CD14-positive monocyte (primary cell): Measurements from ENCODE around the gene SLC19A3. TPM values are rescaled to one million over a fixed set of nuclear protein-coding genes. Genes with fewer than 3 reads are reported as not detected.

ENCODE experiments used
- DNase-seq, 3 donors: peaks; one replicate each; pipeline ENCODE4 v3.0.0-alpha.2; 2011 to 2022
- H2AFZ ChIP-seq: 2 replicates; pipeline ENCODE4 v1.6.0; 2012; ENCODE audit warnings: mild to moderate bottlenecking, low read depth, low read length, inconsistent platforms; ENCODE audit not compliant: insufficient read depth, poor library complexity, severe bottlenecking
- H3K27ac ChIP-seq, 2 donors: 1 replicate in 1 of 2; 2 replicates in 1 of 2; pipeline ENCODE4 v1.5.1; 2012 to 2013; ENCODE audit warnings: low read length in 2 of 2, control low read depth in 1 of 2, inconsistent platforms in 1 of 2, low read depth in 1 of 2, mild to moderate bottlenecking in 1 of 2
- H3K27me3 ChIP-seq, 2 donors: one replicate each; pipeline versions ENCODE4 v1.6.0 to v1.6.1; 2011 to 2013; ENCODE audit warnings: low read length in 2 of 2; ENCODE audit not compliant: control insufficient read depth in 2 of 2, insufficient read depth in 2 of 2
- H3K36me3 ChIP-seq, 2 donors: replicated peaks in 1 of 2; 1 replicate in 1 of 2; 2 replicates in 1 of 2; pipeline versions ENCODE4 v1.5.1 to v1.6.1; 2012 to 2013; ENCODE audit warnings: low read length in 2 of 2, control low read depth in 1 of 2, inconsistent platforms in 1 of 2, mild to moderate bottlenecking in 1 of 2; ENCODE audit not compliant: insufficient read depth in 2 of 2, control insufficient read depth in 1 of 2
- H3K4me1 ChIP-seq, 2 donors: 1 replicate in 1 of 2; 2 replicates in 1 of 2; pipeline versions ENCODE4 v1.5.1 to v1.6.1; 2012 to 2013; ENCODE audit warnings: low read length in 2 of 2, control low read depth in 1 of 2, inconsistent platforms in 1 of 2, mild to moderate bottlenecking in 1 of 2, moderate library complexity in 1 of 2; ENCODE audit not compliant: insufficient read depth in 2 of 2, control insufficient read depth in 1 of 2
- H3K4me2 ChIP-seq: replicated peaks from 2 replicates; pipeline ENCODE3; 2012; ENCODE audit warnings: low read length, moderate library complexity, mild to moderate bottlenecking; ENCODE audit not compliant: poor library complexity, severe bottlenecking; ENCODE audit errors: extremely low read depth
- H3K4me3 ChIP-seq, 3 experiments: fragments of 200-600 bp in 1 of 3; sonication (generic) in 1 of 3; replicated peaks in 1 of 3; 1 replicate in 2 of 3; 2 replicates in 1 of 3; pipeline ENCODE4 v1.5.1; 2011 to 2013; ENCODE audit warnings: low read length in 3 of 3, mild to moderate bottlenecking in 3 of 3, control low read depth in 2 of 3, low read depth in 2 of 3, inconsistent platforms in 1 of 3, moderate library complexity in 1 of 3
- H3K79me2 ChIP-seq: 2 replicates; pipeline ENCODE4 v1.6.0; 2012; ENCODE audit warnings: mild to moderate bottlenecking, control low read depth, inconsistent platforms, low read length, moderate library complexity; ENCODE audit not compliant: insufficient read depth
- H3K9ac ChIP-seq: 2 replicates; pipeline ENCODE4 v1.6.0; 2017; ENCODE audit warnings: low read length, mild to moderate bottlenecking; ENCODE audit not compliant: insufficient read depth, poor library complexity, severe bottlenecking
- H3K9me3 ChIP-seq, 2 donors: replicated peaks in 1 of 2; 1 replicate in 1 of 2; 2 replicates in 1 of 2; pipeline versions ENCODE4 v1.5.1 to v1.6.1; 2012 to 2013; ENCODE audit warnings: low read length in 2 of 2, control low read depth in 1 of 2; ENCODE audit not compliant: control insufficient read depth in 1 of 2, insufficient read depth in 1 of 2
- H4K20me1 ChIP-seq: 2 replicates; pipeline ENCODE4 v1.6.0; 2012; ENCODE audit warnings: mild to moderate bottlenecking, low read length, control low read depth, moderate library complexity; ENCODE audit not compliant: insufficient read depth
- H3K27ac Mint-ChIP-seq, 7 donors: one replicate each; pipeline ENCODE4 v1.8.0; 2020; ENCODE audit warnings: mild to moderate bottlenecking in 7 of 7, mixed read lengths in 7 of 7, moderate library complexity in 6 of 7, inconsistent platforms in 2 of 7
- H3K27me3 Mint-ChIP-seq, 3 donors: one replicate each; pipeline ENCODE4 v1.8.0; 2021 to 2022; ENCODE audit warnings: low read depth in 3 of 3, mild to moderate bottlenecking in 3 of 3, mixed read lengths in 3 of 3, moderate library complexity in 3 of 3, inconsistent platforms in 1 of 3
- H3K36me3 Mint-ChIP-seq, 2 donors: one replicate each; pipeline ENCODE4 v1.8.0; 2020; ENCODE audit warnings: mixed read lengths in 2 of 2, inconsistent platforms in 1 of 2, mild to moderate bottlenecking in 1 of 2
- H3K4me1 Mint-ChIP-seq: one replicate; pipeline ENCODE4 v1.8.0; 2020; ENCODE audit warnings: mild to moderate bottlenecking, mixed read lengths
- H3K4me3 Mint-ChIP-seq, 2 donors: one replicate each; pipeline ENCODE4 v1.8.0; 2020; ENCODE audit warnings: mild to moderate bottlenecking in 2 of 2, mixed read lengths in 2 of 2, moderate library complexity in 1 of 2
- H3K9me3 Mint-ChIP-seq, 7 donors: one replicate each; pipeline ENCODE4 v1.8.0; 2020 to 2022; ENCODE audit warnings: mixed read lengths in 7 of 7, mild to moderate bottlenecking in 6 of 7, moderate library complexity in 6 of 7, inconsistent platforms in 2 of 7
- WGBS: methylation state at CpG from one replicate; pipeline ENCODE4 v1.1.5; 2013; ENCODE audit warnings: missing lambda C conversion rate; ENCODE audit not compliant: insufficient coverage; 5-methylcytosine and 5-hydroxymethylcytosine counted together
- intact Hi-C, 2 donors: fragments of 100-400 bp; cut with micrococcal nuclease; formaldehyde crosslinking; loops; one replicate each; pipeline versions ENCODE4 v1.15.0 to v1.15.1; 2023
- polyA plus RNA-seq, 3 donors: library from polyadenylated mRNA; depleted of rRNA in 1 of 3; unstranded in 2 of 3; stranded (reverse) in 1 of 3; fragments of 300-500 nt in 2 of 3; fragments of >200 nt in 1 of 3; fragmentation: Illumina TruSeq in 2 of 3; gene quantifications; 1 replicate in 2 of 3; 2 replicates in 1 of 3; pipeline ENCODE4 v1.2.3, GENCODE V29; 2012 to 2021
- TF ChIP-seq, protein P1 (sequence below): fragments of 200-600 bp; IDR thresholded peaks from one replicate; pipeline ENCODE4 v1.8.0; 2022; ENCODE audit warnings: antibody characterized with exemption, mild to moderate bottlenecking

The SLC19A3 gene
- polyA plus RNA-seq, 3 donors, result not detected

- Mint-ChIP-seq H3K36me3 (no peaks in the 10 kb centered on the region), H3K27ac (no peak overlapping the region), H3K9me3 (peaks cover 0 to 3% (median 0%) of the 10 kb centered on the region in 7 donors), H3K27me3 (peaks cover 18 to 32% (median 27%) of the 10 kb centered on the region in 3 donors), H3K4me3 (peak overlapping the region in 1 of 2 donors; percentile 9), H3K4me1 (peaks cover 11% of the 10 kb centered on the region)
- peaks cover 0 to 16% of the 10 kb centered on the region in 2 donors for H3K27me3 ChIP-seq
- H3K27ac ChIP-seq, result no peak overlapping the region
- TF ChIP-seq, protein P1, sequence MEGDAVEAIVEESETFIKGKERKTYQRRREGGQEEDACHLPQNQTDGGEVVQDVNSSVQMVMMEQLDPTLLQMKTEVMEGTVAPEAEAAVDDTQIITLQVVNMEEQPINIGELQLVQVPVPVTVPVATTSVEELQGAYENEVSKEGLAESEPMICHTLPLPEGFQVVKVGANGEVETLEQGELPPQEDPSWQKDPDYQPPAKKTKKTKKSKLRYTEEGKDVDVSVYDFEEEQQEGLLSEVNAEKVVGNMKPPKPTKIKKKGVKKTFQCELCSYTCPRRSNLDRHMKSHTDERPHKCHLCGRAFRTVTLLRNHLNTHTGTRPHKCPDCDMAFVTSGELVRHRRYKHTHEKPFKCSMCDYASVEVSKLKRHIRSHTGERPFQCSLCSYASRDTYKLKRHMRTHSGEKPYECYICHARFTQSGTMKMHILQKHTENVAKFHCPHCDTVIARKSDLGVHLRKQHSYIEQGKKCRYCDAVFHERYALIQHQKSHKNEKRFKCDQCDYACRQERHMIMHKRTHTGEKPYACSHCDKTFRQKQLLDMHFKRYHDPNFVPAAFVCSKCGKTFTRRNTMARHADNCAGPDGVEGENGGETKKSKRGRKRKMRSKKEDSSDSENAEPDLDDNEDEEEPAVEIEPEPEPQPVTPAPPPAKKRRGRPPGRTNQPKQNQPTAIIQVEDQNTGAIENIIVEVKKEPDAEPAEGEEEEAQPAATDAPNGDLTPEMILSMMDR, result no peak
- H3K4me1 ChIP-seq, result peaks cover 6% of the 10 kb centered on the region in 2 donors
- no peak overlapping the region for H3K4me3 ChIP-seq
- H3K9ac ChIP-seq, result no peak overlapping the region
- 100% methylated on average over 3 of the region's 4 CpGs for WGBS
- H3K36me3 ChIP-seq, result no peaks in the 10 kb centered on the region
- no peak overlapping the region for H2AFZ ChIP-seq
- no peak for DNase-seq
- intact Hi-C loops, result no loop called here
- H3K79me2 ChIP-seq, result no peaks in the 10 kb centered on the region
- H3K4me2 ChIP-seq, result no peak overlapping the region
- H3K9me3 ChIP-seq, result no peaks in the 10 kb centered on the region
- H4K20me1 ChIP-seq, result no peaks in the 10 kb centered on the region
Measured at GRCh38 chr2:227720680-227721079, 2.9 kb upstream of the SLC19A3 start.

DNA sequence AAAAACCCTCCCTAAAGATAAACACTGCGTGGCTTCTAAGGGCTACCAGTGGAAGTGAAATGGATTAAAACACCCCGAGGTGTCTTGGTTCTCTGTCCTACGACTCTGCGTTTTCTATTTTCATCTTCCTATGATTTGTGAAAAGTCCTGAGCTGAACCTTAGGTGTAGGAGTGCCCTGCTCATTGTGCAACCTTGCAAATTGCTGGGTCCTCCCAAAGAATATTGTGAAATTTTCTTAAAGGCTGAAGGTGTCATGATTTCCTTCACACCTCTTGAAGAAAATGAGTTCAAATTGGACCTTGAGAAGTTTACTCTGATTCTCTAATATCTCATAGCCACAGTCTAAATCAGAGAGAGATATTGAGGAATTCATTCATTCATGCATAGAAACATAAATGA lies 1.8 kb upstream of the SLC19A3 start:
- no peaks in the 10 kb centered on the region for H3K9me3 ChIP-seq
- no peaks in the 10 kb centered on the region for H3K36me3 ChIP-seq
- intact Hi-C loops, result no loop called here
- no peak overlapping the region for H3K4me2 ChIP-seq
- no peaks in the 10 kb centered on the region for H4K20me1 ChIP-seq
- Mint-ChIP-seq H3K27ac (no peak overlapping the region), H3K36me3 (no peaks in the 10 kb centered on the region), H3K4me3 (no peak overlapping the region), H3K4me1 (peaks cover 9% of the 10 kb centered on the region), H3K27me3 (peaks cover 19 to 35% (median 28%) of the 10 kb centered on the region in 3 donors), H3K9me3 (peaks cover 0 to 3% (median 0%) of the 10 kb centered on the region in 7 donors)
- TF ChIP-seq, protein P1, result no peak
- no peak overlapping the region for H3K4me3 ChIP-seq
- peaks cover 6% of the 10 kb centered on the region in 2 donors for H3K4me1 ChIP-seq
- H3K79me2 ChIP-seq, result no peaks in the 10 kb centered on the region
- H3K27me3 ChIP-seq, result peaks cover 0 to 16% of the 10 kb centered on the region in 2 donors
- no peak for DNase-seq
- no CpG with 5 or more reads among the region's 4 CpGs for WGBS
- no peak overlapping the region for H3K27ac ChIP-seq
- no peak overlapping the region for H3K9ac ChIP-seq
- H2AFZ ChIP-seq, result no peak overlapping the region
